Measurements from ENCODE around the gene PRKCB. TPM values are rescaled to one million over a fixed set of nuclear protein-coding genes. Genes with fewer than 3 reads are reported as not detected.

PRKCB gene
- total RNA-seq, 4 donors from 2014 or later: 7.4 to 21.6 (median 12.9) TPM

- WGBS, 2 donors: 45% methylated on average over 3 of the region's 3 CpGs
These were observed 85.1 kb downstream of the PRKCB start for GRCh38 chr16:23920899-23921298.

GRCh38 chr16:23922406-23922805 is 86.6 kb downstream of the PRKCB start:
- intact Hi-C loops (cut with DNase I; ENCODE audit: low total_unique reads): no loop called here
- no peak for TF ChIP-seq POLR2A (IDR thresholded peaks at IDR 0.05)
- TF ChIP-seq, protein P1, sequence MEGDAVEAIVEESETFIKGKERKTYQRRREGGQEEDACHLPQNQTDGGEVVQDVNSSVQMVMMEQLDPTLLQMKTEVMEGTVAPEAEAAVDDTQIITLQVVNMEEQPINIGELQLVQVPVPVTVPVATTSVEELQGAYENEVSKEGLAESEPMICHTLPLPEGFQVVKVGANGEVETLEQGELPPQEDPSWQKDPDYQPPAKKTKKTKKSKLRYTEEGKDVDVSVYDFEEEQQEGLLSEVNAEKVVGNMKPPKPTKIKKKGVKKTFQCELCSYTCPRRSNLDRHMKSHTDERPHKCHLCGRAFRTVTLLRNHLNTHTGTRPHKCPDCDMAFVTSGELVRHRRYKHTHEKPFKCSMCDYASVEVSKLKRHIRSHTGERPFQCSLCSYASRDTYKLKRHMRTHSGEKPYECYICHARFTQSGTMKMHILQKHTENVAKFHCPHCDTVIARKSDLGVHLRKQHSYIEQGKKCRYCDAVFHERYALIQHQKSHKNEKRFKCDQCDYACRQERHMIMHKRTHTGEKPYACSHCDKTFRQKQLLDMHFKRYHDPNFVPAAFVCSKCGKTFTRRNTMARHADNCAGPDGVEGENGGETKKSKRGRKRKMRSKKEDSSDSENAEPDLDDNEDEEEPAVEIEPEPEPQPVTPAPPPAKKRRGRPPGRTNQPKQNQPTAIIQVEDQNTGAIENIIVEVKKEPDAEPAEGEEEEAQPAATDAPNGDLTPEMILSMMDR (IDR thresholded peaks at IDR 0.05): no peak
- no peak overlapping the region for H3K4me3 ChIP-seq (ENCODE audit: low read depth, poor library complexity, severe bottlenecking)
- no peak for DNase-seq (ENCODE audit: low spot score in 2 of 2)

More at GRCh38 chr16:23920899-23921298, 85.1 kb downstream of the PRKCB start:
- TF ChIP-seq POLR2A (IDR thresholded peaks at IDR 0.05): no peak
- TF ChIP-seq, protein P1 (IDR thresholded peaks at IDR 0.05): no peak
- DNase-seq (ENCODE audit: low spot score in 2 of 2): no peak
- no peak overlapping the region for H3K4me3 ChIP-seq (ENCODE audit: low read depth, poor library complexity, severe bottlenecking)
- intact Hi-C loops (cut with DNase I; ENCODE audit: low total_unique reads): no loop called here

GRCh38 chr16:23924128-23924527 is 88.3 kb downstream of the PRKCB start:
- intact Hi-C loops (cut with DNase I; ENCODE audit: low total_unique reads): no loop called here
- 67 to 72% methylated on average over 8 of the region's 8 CpGs for WGBS, 2 donors
- no peak for DNase-seq (ENCODE audit: low spot score in 2 of 2)
- TF ChIP-seq, protein P1 (IDR thresholded peaks at IDR 0.05): no peak
- no peak for TF ChIP-seq POLR2A (IDR thresholded peaks at IDR 0.05)
- H3K4me3 ChIP-seq (ENCODE audit: low read depth, poor library complexity, severe bottlenecking): no peak overlapping the region

- 16 to 17% methylated on average over 4 of the region's 4 CpGs for WGBS, 2 donors
- intact Hi-C loops (cut with DNase I; ENCODE audit: low total_unique reads): no loop called here
- H3K4me3 ChIP-seq (ENCODE audit: low read depth, poor library complexity, severe bottlenecking): no peak overlapping the region
- no peak for TF ChIP-seq POLR2A (IDR thresholded peaks at IDR 0.05)
- TF ChIP-seq, protein P1 (IDR thresholded peaks at IDR 0.05): no peak
- DNase-seq (ENCODE audit: low spot score in 2 of 2): no peak
These were observed 92.0 kb downstream of the PRKCB start for GRCh38 chr16:23927796-23928195.

GRCh38 chr16:23929237-23929636 is 93.5 kb downstream of the PRKCB start:
- no peak for TF ChIP-seq POLR2A (IDR thresholded peaks at IDR 0.05)
- TF ChIP-seq, protein P1 (IDR thresholded peaks at IDR 0.05): no peak
- intact Hi-C loops (cut with DNase I; ENCODE audit: low total_unique reads): no loop called here
- no peak for DNase-seq (ENCODE audit: low spot score in 2 of 2)
- WGBS, 2 donors: 95% methylated on average over 4 of the region's 4 CpGs
- H3K4me3 ChIP-seq (ENCODE audit: low read depth, poor library complexity, severe bottlenecking): no peak overlapping the region

- DNase-seq (ENCODE audit: low spot score in 2 of 2): no peak
- 79% methylated on average over 5 of the region's 5 CpGs for WGBS, 2 donors
- intact Hi-C loops (cut with DNase I; ENCODE audit: low total_unique reads): no loop called here
- TF ChIP-seq, protein P1 (IDR thresholded peaks at IDR 0.05): no peak
- TF ChIP-seq POLR2A (IDR thresholded peaks at IDR 0.05): no peak
- H3K4me3 ChIP-seq (ENCODE audit: low read depth, poor library complexity, severe bottlenecking): no peak overlapping the region
These were observed 94.1 kb downstream of the PRKCB start for GRCh38 chr16:23929856-23930255.
